Glomerular endothelial cell (primary cell): ENCODE results near the gene ARL3. TPM values are rescaled to one million over a fixed set of nuclear protein-coding genes. Genes with fewer than 3 reads are reported as not detected.
"Not testable (repeated sequence)": the region's sequence is repeated elsewhere in the genome, so short reads cannot be mapped to it uniquely, and the experiment has no call there.

Experiments
- DNase-seq: peaks from one replicate; pipeline ENCODE4 v3.0.0-alpha.2; 2011; ENCODE audit warnings: low read depth, low spot score; ENCODE audit errors: extremely low read depth
- total RNA-seq: library from RNA; depleted of rRNA; stranded (reverse); fragments of >200 nt; gene quantifications from 2 replicates; pipeline ENCODE4 v1.2.3, GENCODE V29; 2015

ARL3 gene
- total RNA-seq, 1 donor from 2014 or later = 7.4 TPM

DNA sequence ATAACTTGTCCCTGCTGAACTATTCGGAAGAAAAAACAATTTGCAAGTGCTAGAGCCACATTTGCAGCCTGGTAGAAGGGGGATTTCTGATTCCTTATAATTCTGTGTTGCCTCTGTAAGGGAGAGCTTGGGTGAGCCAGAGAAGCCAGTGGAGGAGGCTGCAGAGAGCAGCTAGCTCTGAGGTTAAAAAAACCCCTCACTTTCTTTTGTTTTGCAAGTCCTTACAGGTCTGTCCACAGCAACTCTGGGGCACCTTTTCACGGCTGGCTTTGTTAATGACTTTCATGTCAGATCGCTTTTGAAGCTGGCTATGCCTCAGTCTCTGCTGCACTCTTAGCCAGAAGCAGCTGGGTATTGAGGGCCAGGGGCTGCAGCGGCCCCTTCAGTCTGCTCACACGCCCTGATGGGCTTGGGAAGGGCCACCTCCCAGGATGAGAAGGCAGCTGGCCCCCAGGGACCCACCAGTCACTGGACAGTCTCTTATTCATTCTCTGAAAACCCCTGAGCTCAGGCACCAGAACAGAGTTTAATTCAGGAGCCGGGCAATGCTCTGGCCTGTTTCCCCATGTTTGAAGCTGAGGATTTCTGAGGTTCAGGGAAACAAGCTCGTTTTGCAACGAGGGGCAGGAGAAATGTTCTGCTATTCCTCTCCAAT is 39.1 kb downstream of the ARL3 start:
- DNase-seq = no peak

- no peak for DNase-seq
Measured at GRCh38 chr10:102674566-102674965, 39.6 kb downstream of the ARL3 start.

- DNase-seq = no peak
Measured at GRCh38 chr10:102673819-102674511, 40.2 kb downstream of the ARL3 start.

GRCh38 chr10:102673236-102673818 is 40.9 kb downstream of the ARL3 start:
- DNase-seq = no peak

DNA sequence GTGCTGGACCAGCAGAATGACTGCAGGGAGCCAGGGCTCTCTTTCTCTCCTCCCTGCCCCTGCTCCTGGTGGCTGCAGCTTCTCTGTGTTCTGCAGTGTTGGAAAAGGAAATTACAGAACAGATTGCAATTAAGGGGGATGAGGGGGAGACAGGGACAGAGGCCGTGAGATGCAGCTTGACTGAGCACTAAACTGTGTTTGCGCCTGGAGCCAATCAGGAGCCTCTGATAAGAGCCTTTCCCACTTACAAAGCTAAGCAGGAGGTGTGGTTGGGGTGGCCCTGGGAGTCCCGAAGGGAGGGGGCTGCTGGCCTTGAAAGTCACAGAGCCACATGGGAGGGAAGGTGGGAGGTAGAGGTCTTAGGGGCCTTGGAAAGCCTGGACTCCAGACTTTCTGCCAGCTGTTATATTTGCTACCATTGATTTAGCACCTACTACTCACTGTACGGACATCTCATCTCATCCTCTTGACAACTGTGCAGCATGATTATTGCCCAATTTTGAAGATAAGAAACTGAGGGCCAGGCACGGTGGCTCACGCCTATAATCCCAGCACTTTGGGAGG is 43.2 kb downstream of the ARL3 start:
- no peak for DNase-seq

DNA sequence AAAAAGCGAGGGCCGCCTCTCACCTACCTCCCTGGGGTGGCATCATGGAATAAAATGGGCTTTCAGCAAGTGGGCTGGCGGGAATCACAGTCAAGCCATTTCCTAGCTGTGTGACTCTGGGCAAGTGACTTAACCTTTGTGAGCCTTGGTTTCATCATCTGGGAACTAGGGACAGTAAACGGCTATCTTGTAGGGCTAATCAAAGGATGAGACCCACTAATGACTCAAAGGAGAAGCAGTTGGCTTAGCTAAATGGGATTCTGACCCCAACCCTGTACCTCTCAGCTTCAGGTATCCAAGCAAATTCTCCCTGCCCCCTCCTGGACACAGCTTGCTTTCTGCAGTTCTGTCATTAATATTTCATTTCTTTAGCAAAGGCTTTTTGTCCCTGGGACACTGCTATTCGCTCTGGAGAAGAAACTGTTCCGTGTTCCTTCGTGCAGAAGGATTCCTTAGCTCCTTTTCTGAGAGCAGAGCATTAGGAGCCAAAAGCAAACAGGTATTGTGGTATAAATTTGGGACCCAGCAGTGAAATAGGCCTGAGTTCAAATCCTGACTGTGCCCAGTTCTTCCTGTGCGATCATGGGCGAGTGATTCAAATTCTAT is 44.0 kb downstream of the ARL3 start:
- DNase-seq = no peak

DNA sequence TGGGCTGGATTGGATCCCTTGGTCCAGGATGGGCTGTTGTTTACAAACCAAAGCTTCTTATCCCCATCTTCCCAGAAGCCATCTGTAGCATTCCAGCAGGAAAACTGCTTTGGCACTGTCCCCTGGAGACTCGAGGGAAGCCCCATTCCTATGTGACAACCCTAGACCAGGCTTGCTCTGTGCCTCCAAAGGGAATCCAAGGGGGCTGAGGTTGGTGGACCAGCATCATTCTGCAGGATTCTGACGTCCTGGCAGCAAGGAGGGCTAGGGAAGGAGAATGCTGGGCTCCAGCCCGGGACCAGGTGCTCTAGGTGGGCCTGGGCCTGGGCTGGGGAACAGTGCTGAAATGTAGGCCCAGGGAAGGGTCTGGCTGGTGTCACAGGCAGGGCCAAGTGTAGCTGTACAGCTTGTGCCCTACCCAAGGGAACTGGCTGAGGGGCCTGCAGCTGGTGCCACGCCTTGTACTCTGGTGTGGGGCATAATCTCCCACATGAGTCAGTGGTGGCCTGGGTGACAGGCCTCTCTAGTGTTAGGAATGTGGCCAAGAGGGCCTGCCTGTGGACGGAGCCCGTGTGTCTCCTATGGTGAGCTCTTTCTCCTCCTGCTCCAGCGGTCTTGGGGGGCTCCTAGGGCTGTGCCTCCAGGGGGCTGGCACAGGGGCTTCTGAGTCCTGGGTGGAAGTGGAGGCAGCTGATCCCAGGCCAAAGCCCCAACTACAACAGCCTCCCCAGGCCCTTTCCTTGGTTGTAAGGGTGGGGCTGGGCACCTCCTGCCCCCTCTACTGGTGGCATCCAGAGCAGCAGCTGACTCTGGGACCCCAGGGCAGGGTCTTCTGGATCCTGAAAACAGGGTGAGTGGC is 44.8 kb downstream of the ARL3 start:
- DNase-seq = no peak

DNA sequence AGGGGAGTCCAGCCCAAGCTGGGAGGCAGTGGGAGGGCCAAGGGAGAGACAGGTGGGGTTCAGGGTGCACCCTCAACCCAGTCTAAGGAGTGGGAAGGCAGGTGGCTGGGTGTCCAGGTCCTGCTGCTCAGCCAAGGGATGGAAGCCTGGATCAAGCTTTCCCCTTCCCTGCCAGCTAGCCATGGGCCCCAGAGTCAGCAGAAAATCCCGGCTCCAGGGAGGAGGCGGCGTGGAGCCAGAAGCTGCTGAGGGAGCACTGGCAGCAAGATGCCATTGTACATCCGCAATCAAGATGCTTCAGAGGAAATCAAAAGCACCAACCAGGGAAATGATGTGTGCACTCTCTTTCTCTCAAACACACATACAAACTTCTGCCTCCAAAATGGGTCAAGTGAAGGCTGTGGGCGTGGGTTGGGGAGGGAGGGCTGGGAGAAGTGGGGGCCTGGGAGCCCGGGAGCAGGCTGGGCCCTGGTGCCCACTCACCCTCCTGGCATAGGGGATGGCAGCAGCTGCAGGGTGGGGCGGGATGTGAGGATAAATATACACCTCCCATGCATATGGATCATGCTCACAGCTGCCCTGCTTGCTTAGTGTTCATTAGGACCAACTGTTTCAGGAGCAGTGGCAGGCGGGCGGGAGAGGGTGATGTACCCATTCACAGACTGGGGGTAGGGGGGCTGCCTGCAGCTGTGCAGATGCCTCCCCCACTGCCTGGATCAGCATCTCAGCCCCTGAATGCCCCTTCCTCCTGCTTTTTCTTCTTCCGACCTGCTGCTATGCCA is 45.7 kb downstream of the ARL3 start:
- DNase-seq = no peak

DNA sequence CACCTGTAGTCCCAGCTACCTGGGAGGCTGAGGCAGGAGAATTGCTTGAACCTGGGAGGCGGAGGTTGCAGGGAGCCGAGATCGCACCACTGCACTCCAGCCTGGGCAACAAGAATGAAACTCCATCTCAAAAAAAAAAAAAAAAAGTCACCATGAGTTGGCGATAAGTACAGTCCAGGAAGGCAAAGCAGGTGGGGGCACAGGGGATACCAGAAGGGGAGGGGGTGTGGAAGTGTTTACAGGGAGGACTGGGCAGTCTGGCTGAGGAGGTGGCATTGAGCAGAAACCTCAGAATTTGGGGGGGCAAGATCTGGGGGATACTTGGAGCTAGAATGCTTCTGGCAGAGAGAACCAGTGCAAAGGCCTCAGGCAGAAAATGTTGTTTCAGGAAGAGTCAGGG is 46.8 kb downstream of the ARL3 start:
- not testable (repeated sequence) for DNase-seq

DNA sequence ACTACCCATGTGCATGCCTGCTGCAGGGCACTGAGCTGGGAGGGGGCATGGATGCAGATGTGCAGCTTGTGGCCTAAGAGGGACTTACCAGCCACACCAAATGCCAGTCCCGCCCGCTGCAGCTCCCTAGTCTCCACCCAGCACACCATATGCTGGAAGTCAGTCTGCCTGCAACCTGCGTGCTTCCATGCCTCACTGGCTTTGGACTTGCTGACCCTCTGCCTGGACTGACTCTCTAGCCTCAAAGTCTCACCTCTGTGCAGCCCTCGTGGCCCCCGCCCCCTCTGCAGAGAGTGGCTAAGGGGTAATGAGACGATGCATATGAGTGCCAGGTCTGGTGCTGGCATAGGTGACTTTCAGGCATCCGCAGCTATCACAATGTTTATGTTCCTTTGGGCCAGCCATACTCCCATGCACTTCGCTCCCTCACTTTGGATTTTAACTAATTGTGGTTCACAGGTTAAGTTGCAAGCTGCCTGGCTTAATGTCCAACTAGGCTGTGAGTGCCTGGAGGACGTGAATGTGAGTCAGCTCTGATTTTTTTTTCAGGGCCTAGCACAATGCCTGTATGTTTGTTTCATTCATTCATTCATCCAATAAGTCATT is 48.2 kb downstream of the ARL3 start:
- no peak for DNase-seq

GRCh38 chr10:102661658-102662028 is 52.6 kb downstream of the ARL3 start:
- DNase-seq = no peak

- DNase-seq = no peak
Measured at GRCh38 chr10:102660888-102661657, 53.1 kb downstream of the ARL3 start.

- DNase-seq = no peak
Measured at GRCh38 chr10:102658802-102659201, 55.4 kb downstream of the ARL3 start.

DNA sequence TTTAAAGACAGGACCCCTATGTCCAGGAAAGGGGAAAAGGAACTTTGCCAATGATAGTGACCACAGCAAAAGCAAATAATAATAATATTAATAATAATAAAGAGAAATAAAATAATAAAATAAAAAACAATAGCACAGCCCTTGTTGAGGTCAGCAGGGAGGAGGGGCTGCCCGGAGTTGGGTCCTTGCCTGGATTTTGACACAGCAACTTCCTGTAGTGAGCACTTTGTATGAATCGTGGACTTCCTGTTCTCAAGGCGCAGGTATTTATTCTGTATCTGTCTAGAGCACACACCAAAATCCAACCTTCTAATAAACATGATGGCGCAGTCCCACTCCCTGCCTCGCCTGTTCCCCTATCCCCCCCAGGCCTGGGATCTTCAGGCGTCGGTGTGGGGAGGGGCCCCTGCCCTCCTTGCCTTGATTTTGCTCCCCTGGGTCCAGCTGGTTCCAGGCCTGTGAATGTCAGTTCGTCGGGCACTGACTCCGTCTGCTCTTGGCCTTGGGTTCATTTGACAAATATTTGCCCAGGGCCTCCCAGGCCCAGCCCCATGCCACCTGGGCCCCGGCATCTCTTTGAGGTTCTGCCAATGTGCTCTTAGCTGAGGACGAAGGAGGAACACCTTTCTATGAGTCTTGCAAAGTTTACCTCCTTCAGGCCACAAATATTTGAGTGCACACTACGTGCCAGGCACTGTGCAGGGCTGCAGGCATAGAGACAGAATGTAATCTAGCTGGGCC is 56.0 kb downstream of the ARL3 start:
- no peak for DNase-seq

GRCh38 chr10:102657451-102657850 is 56.7 kb downstream of the ARL3 start:
- DNase-seq = no peak

DNA sequence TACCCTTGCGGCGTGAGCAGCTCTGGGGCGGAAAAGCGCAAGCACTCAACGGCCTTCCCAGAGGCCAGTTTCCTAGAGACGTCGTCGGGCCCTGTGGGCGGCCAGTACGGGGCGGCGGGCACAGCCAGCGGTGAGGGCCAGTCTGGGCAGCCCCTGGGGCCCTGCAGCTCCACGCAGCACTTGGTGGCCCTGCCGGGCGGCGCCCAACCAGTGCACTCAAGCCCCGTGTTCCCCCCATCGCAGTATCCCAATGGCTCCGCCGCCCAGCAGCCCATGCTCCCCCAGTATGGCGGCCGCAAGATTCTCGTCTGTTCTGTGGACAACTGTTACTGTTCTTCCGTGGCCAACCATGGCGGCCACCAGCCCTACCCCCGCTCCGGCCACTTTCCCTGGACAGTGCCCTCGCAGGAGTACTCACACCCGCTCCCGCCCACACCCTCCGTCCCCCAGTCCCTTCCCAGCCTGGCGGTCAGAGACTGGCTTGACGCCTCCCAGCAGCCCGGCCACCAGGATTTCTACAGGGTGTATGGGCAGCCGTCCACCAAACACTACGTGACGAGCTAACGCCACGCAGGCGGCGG is 57.3 kb downstream of the ARL3 start:
- DNase-seq = no peak

DNA sequence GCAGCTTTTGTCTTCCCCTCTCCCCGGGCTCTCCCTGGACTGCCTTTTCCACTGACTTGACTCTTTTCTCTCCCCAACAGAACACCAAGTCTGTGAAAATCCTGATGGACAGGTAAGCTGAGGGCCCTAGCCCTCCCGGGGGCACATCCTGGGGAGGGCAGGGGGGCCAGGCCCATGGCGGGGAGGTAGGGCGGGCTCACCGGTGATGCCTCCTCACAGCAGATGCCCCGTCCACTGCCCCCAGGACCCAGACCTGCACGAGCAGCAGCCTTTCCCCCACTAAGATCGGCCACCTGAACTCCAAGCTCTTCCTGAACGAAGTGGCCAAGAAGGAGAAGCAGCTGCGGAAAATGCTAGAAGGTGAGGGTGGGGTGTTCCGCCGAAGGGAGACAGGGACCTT is 58.2 kb downstream of the ARL3 start:
- DNase-seq = no peak

- DNase-seq = no peak
Measured at GRCh38 chr10:102654969-102655368, 59.2 kb downstream of the ARL3 start.
